Activated CD4-positive, alpha-beta memory T cell treated with anti-CD3 and anti-CD28 coated beads, Interleukin-2, amount 10 ng/mL, durations not matched to agents 7 days and 5 days (primary cell): ENCODE data around the gene COMP. TPM values are rescaled to one million over a fixed set of nuclear protein-coding genes. Genes with fewer than 3 reads are reported as not detected.
"Not testable (repeated sequence)": the region's sequence is repeated elsewhere in the genome, so short reads cannot be mapped to it uniquely, and the experiment has no call there.

Experiments used
- CTCF ChIA-PET: fragments of 350-600 bp; sonication (Branson Sonifier 250); formaldehyde crosslinking; loops from one replicate; lab custom pipeline; 2021; ENCODE audit warnings: antibody characterized with exemption, inconsistent platforms; lab: Charles Lee
- POLR2A ChIA-PET: fragments of 350-600 bp; sonication (Branson Sonifier 250); formaldehyde crosslinking; loops from one replicate; lab custom pipeline; 2021; ENCODE audit warnings: antibody characterized with exemption; lab: Charles Lee
- DNase-seq: peaks from one replicate; pipeline ENCODE4 v3.0.0-alpha.2; 2020
- H3K27ac Mint-ChIP-seq: one replicate; pipeline ENCODE4 v1.8.0; 2021; ENCODE audit warnings: mild to moderate bottlenecking, mixed read lengths
- H3K27me3 Mint-ChIP-seq: one replicate; pipeline ENCODE4 v1.8.0; 2021; ENCODE audit warnings: mixed read lengths
- H3K36me3 Mint-ChIP-seq: one replicate; pipeline ENCODE4 v1.8.0; 2021; ENCODE audit warnings: low read depth, mixed read lengths
- H3K4me1 Mint-ChIP-seq: one replicate; pipeline ENCODE4 v1.8.0; 2021; ENCODE audit warnings: mixed read lengths
- H3K4me3 Mint-ChIP-seq: one replicate; pipeline ENCODE4 v1.8.0; 2021; ENCODE audit warnings: mild to moderate bottlenecking, mixed read lengths
- H3K9me3 Mint-ChIP-seq: one replicate; pipeline ENCODE4 v1.8.0; 2021; ENCODE audit warnings: mixed read lengths
- total RNA-seq, 2 experiments: library from RNA; stranded (reverse); gene quantifications; one replicate each; pipeline ENCODE4 v1.2.3, GENCODE V29; 2021

Gene COMP
- total RNA-seq, 2 experiments from 2014 or later = not detected

- CTCF ChIA-PET = interaction anchor here (0.8 to 1.6 kb wide), 4 partner anchors 18 to 440 kb away, joined by 3 to 5 read pairs (median 4); partner anchors contain the start of gene REX1BD
- POLR2A ChIA-PET = no interaction called here
- no peak overlapping the region for H3K27ac Mint-ChIP-seq
Measured at GRCh38 chr19:18828786-18829185, 37.7 kb upstream of the COMP start.

GRCh38 chr19:18817574-18817973 lies 26.5 kb upstream of the COMP start:
- DNase-seq = no peak
- Mint-ChIP-seq H3K4me1 (no peaks in the 10 kb centered on the region), H3K36me3 (no peaks in the 10 kb centered on the region), H3K4me3 (no peak overlapping the region), H3K27ac (no peak overlapping the region), H3K9me3 (no peaks in the 10 kb centered on the region), H3K27me3 (peaks cover 4% of the 10 kb centered on the region)
- ChIA-PET POLR2A (no interaction called here), CTCF (no interaction called here)

More at GRCh38 chr19:18828786-18829185, 37.7 kb upstream of the COMP start:
- Mint-ChIP-seq H3K36me3 (peaks cover 12% of the 10 kb centered on the region), H3K4me3 (no peak overlapping the region), H3K27me3 (peaks cover 13% of the 10 kb centered on the region), H3K4me1 (peaks cover 13% of the 10 kb centered on the region), H3K9me3 (no peaks in the 10 kb centered on the region)
- no peak for DNase-seq

GRCh38 chr19:18816645-18817044 lies 25.5 kb upstream of the COMP start:
- DNase-seq, H3K9me3 Mint-ChIP-seq, H3K4me3 Mint-ChIP-seq, H3K27ac Mint-ChIP-seq, H3K27me3 Mint-ChIP-seq, H3K4me1 Mint-ChIP-seq, H3K36me3 Mint-ChIP-seq, CTCF ChIA-PET, POLR2A ChIA-PET: not testable (repeated sequence)

- CTCF ChIA-PET = no interaction called here
- H3K27ac Mint-ChIP-seq = no peak overlapping the region
- POLR2A ChIA-PET = interaction anchor here (0.6 kb wide), 2 partner anchors 150 to 157 kb away, joined by 3 read pairs; no protein-coding TSS in a partner anchor
Measured at GRCh38 chr19:18815673-18816072, 24.6 kb upstream of the COMP start.

GRCh38 chr19:18814063-18814462 lies 23.0 kb upstream of the COMP start:
- Mint-ChIP-seq H3K27me3 (peaks cover 8% of the 10 kb centered on the region), H3K4me3 (no peak overlapping the region), H3K27ac (no peak overlapping the region), H3K9me3 (no peaks in the 10 kb centered on the region), H3K36me3 (no peaks in the 10 kb centered on the region), H3K4me1 (peaks cover 3% of the 10 kb centered on the region)
- POLR2A ChIA-PET = no interaction called here
- CTCF ChIA-PET = no interaction called here
- no peak for DNase-seq

More at GRCh38 chr19:18815673-18816072, 24.6 kb upstream of the COMP start:
- no peak overlapping the region for H3K4me3 Mint-ChIP-seq
- H3K4me1 Mint-ChIP-seq = no peaks in the 10 kb centered on the region
- peaks cover 4% of the 10 kb centered on the region for H3K27me3 Mint-ChIP-seq
- H3K36me3 Mint-ChIP-seq = no peaks in the 10 kb centered on the region
- no peaks in the 10 kb centered on the region for H3K9me3 Mint-ChIP-seq
- DNase-seq = no peak

- H3K27me3 Mint-ChIP-seq, H3K4me3 Mint-ChIP-seq, H3K9me3 Mint-ChIP-seq, H3K27ac Mint-ChIP-seq, CTCF ChIA-PET, DNase-seq, H3K4me1 Mint-ChIP-seq, POLR2A ChIA-PET, H3K36me3 Mint-ChIP-seq: not testable (repeated sequence)
Measured at GRCh38 chr19:18811638-18812037, 20.5 kb upstream of the COMP start.

- Mint-ChIP-seq H3K4me3 (no peak overlapping the region), H3K27ac (no peak overlapping the region), H3K36me3 (no peaks in the 10 kb centered on the region), H3K4me1 (peaks cover 3% of the 10 kb centered on the region), H3K27me3 (peaks cover 10% of the 10 kb centered on the region), H3K9me3 (no peaks in the 10 kb centered on the region)
- POLR2A ChIA-PET = no interaction called here
- CTCF ChIA-PET = no interaction called here
- DNase-seq = no peak
Measured at GRCh38 chr19:18809149-18809868, 18.2 kb upstream of the COMP start.

- Mint-ChIP-seq H3K4me1 (peaks cover 3% of the 10 kb centered on the region), H3K27ac (no peak overlapping the region), H3K4me3 (no peak overlapping the region), H3K27me3 (peaks cover 5% of the 10 kb centered on the region), H3K9me3 (no peaks in the 10 kb centered on the region), H3K36me3 (no peaks in the 10 kb centered on the region)
- ChIA-PET POLR2A (no interaction called here), CTCF (no interaction called here)
- no peak for DNase-seq
Measured at GRCh38 chr19:18807861-18808331, 16.8 kb upstream of the COMP start.

GRCh38 chr19:18804643-18805042 lies 13.5 kb upstream of the COMP start:
- no peak for DNase-seq
- no peaks in the 10 kb centered on the region for H3K9me3 Mint-ChIP-seq
- H3K27me3 Mint-ChIP-seq = peaks cover 5% of the 10 kb centered on the region
- ChIA-PET POLR2A (no interaction called here), CTCF (no interaction called here)
- peaks cover 3% of the 10 kb centered on the region for H3K4me1 Mint-ChIP-seq
- no peak overlapping the region for H3K27ac Mint-ChIP-seq
- no peaks in the 10 kb centered on the region for H3K36me3 Mint-ChIP-seq
- no peak overlapping the region for H3K4me3 Mint-ChIP-seq

- H3K27me3 Mint-ChIP-seq = peaks cover 2% of the 10 kb centered on the region
- DNase-seq = no peak
- no peak overlapping the region for H3K27ac Mint-ChIP-seq
- no peaks in the 10 kb centered on the region for H3K36me3 Mint-ChIP-seq
- H3K9me3 Mint-ChIP-seq = no peaks in the 10 kb centered on the region
- ChIA-PET CTCF (no interaction called here), POLR2A (no interaction called here)
- no peaks in the 10 kb centered on the region for H3K4me1 Mint-ChIP-seq
- H3K4me3 Mint-ChIP-seq = no peak overlapping the region
Measured at GRCh38 chr19:18804139-18804601, 13.1 kb upstream of the COMP start.

- POLR2A ChIA-PET = no interaction called here
- no peak for DNase-seq
- H3K4me3 Mint-ChIP-seq = no peak overlapping the region
- no peak overlapping the region for H3K27ac Mint-ChIP-seq
- H3K27me3 Mint-ChIP-seq = no peaks in the 10 kb centered on the region
- no peaks in the 10 kb centered on the region for H3K36me3 Mint-ChIP-seq
- H3K4me1 Mint-ChIP-seq = no peaks in the 10 kb centered on the region
- H3K9me3 Mint-ChIP-seq = no peaks in the 10 kb centered on the region
- CTCF ChIA-PET = no interaction called here
Measured at GRCh38 chr19:18803550-18804138, 12.5 kb upstream of the COMP start.

GRCh38 chr19:18802354-18802753 lies 11.2 kb upstream of the COMP start:
- ChIA-PET POLR2A (no interaction called here), CTCF (no interaction called here)
- H3K27ac Mint-ChIP-seq = no peak overlapping the region
- H3K4me1 Mint-ChIP-seq = no peaks in the 10 kb centered on the region
- H3K9me3 Mint-ChIP-seq = no peaks in the 10 kb centered on the region
- H3K36me3 Mint-ChIP-seq = no peaks in the 10 kb centered on the region
- H3K27me3 Mint-ChIP-seq = peaks cover 5% of the 10 kb centered on the region
- no peak for DNase-seq
- H3K4me3 Mint-ChIP-seq = no peak overlapping the region

- no peak overlapping the region for H3K27ac Mint-ChIP-seq
- no peaks in the 10 kb centered on the region for H3K36me3 Mint-ChIP-seq
- H3K4me1 Mint-ChIP-seq = no peaks in the 10 kb centered on the region
- CTCF ChIA-PET = interaction anchor here (2.0 kb wide), 1 partner anchor 47 kb away, joined by 4 read pairs; no protein-coding TSS in a partner anchor
- H3K9me3 Mint-ChIP-seq = no peaks in the 10 kb centered on the region
- no peak overlapping the region for H3K4me3 Mint-ChIP-seq
- POLR2A ChIA-PET = no interaction called here
- peaks cover 16% of the 10 kb centered on the region for H3K27me3 Mint-ChIP-seq
- no peak for DNase-seq
Measured at GRCh38 chr19:18800636-18801035, 9.5 kb upstream of the COMP start.
